HG02610 (cell line): ENCODE measurements around the gene ERG28.
"Not testable (repeated sequence)": the region's sequence is repeated elsewhere in the genome, so short reads cannot be mapped to it uniquely, and the experiment has no call there.

Source experiments
- ATAC-seq: cut with Tn5 transposase; IDR thresholded peaks from one replicate; pipeline ENCODE4 v1.9.1; 2021; ENCODE audit warnings: mild to moderate bottlenecking, moderate library complexity; ENCODE audit not compliant: unreplicated experiment

Gene ERG28

GRCh38 chr14:75626863-75627262 lies 33.8 kb downstream of the ERG28 start:
- no peak for ATAC-seq

- ATAC-seq: no peak
Measured at GRCh38 chr14:75626396-75626795, 34.3 kb downstream of the ERG28 start.

- ATAC-seq: no peak
Measured at GRCh38 chr14:75625034-75625433, 35.6 kb downstream of the ERG28 start.

- no peak for ATAC-seq
Measured at GRCh38 chr14:75619548-75619947, 41.1 kb downstream of the ERG28 start.

GRCh38 chr14:75615200-75615599 lies 45.5 kb downstream of the ERG28 start:
- no peak for ATAC-seq

GRCh38 chr14:75614179-75614578 lies 46.5 kb downstream of the ERG28 start:
- ATAC-seq: no peak

GRCh38 chr14:75612157-75612556 lies 48.5 kb downstream of the ERG28 start:
- ATAC-seq: no peak

- no peak for ATAC-seq
Measured at GRCh38 chr14:75610834-75611233, 49.8 kb downstream of the ERG28 start.

GRCh38 chr14:75609606-75610475 lies 50.8 kb downstream of the ERG28 start:
- ATAC-seq: no peak

GRCh38 chr14:75609116-75609515 lies 51.6 kb downstream of the ERG28 start:
- no peak for ATAC-seq

GRCh38 chr14:75607842-75608640 lies 52.6 kb downstream of the ERG28 start:
- no peak for ATAC-seq

- ATAC-seq: no peak
Measured at GRCh38 chr14:75607044-75607443, 53.6 kb downstream of the ERG28 start.

GRCh38 chr14:75605916-75606315 lies 54.8 kb downstream of the ERG28 start:
- no peak for ATAC-seq

- ATAC-seq: no peak
Measured at GRCh38 chr14:75604979-75605851, 55.5 kb downstream of the ERG28 start.

- ATAC-seq: no peak
Measured at GRCh38 chr14:75602503-75602902, 58.2 kb downstream of the ERG28 start.

- not testable (repeated sequence) for ATAC-seq
Measured at GRCh38 chr14:75601061-75601460, 59.6 kb downstream of the ERG28 start.

GRCh38 chr14:75600100-75600499 lies 60.6 kb downstream of the ERG28 start:
- not testable (repeated sequence) for ATAC-seq
